CD4-positive, alpha-beta memory T cell (primary cell): ENCODE measurements around the gene SKP1. TPM values are rescaled to one million over a fixed set of nuclear protein-coding genes. Genes with fewer than 3 reads are reported as not detected.

Source experiments
- CTCF ChIA-PET: fragments of 350-600 bp; sonication (Branson Sonifier 250); formaldehyde crosslinking; loops from one replicate; lab custom pipeline; 2021; ENCODE audit warnings: inconsistent platforms; ENCODE audit not compliant: partially characterized antibody; lab: Charles Lee
- POLR2A ChIA-PET: fragments of 350-600 bp; sonication (Branson Sonifier 250); formaldehyde crosslinking; loops from one replicate; lab custom pipeline; 2021; ENCODE audit not compliant: partially characterized antibody; lab: Charles Lee
- DNase-seq, 5 donors: peaks; one replicate each; pipeline versions ENCODE4 v3.0.0 to v3.0.0-alpha.2; 2020 to 2022; ENCODE audit warnings: mixed read lengths in 1 of 5
- H3K27ac ChIP-seq: one replicate; pipeline ENCODE4 v1.7.0; 2013; ENCODE audit warnings: low read depth, low read length
- H3K27me3 ChIP-seq: 2 replicates; pipeline ENCODE4 v1.7.0; 2013; ENCODE audit warnings: mild to moderate bottlenecking, low read length, moderate library complexity; ENCODE audit not compliant: insufficient read depth
- H3K36me3 ChIP-seq: 2 replicates; pipeline ENCODE4 v1.7.0; 2013; ENCODE audit warnings: mild to moderate bottlenecking, low read length, moderate library complexity; ENCODE audit not compliant: insufficient read depth
- H3K4me1 ChIP-seq: 2 replicates; pipeline ENCODE4 v1.7.0; 2013; ENCODE audit warnings: mild to moderate bottlenecking, low read length, moderate library complexity; ENCODE audit not compliant: insufficient read depth
- H3K4me3 ChIP-seq, 2 donors: one replicate each; pipeline ENCODE4 v1.7.0; 2013; ENCODE audit warnings: low read length in 2 of 2, mild to moderate bottlenecking in 1 of 2
- H3K9me3 ChIP-seq, 2 donors: one replicate each; pipeline ENCODE4 v1.7.0; 2013; ENCODE audit warnings: low read length in 2 of 2, control low read depth in 1 of 2; ENCODE audit not compliant: control insufficient read depth in 1 of 2
- H3K27ac Mint-ChIP-seq, 7 donors: one replicate each; pipeline ENCODE4 v1.8.0; 2020 to 2021; ENCODE audit warnings: mixed read lengths in 7 of 7, mild to moderate bottlenecking in 6 of 7, inconsistent platforms in 3 of 7, moderate library complexity in 3 of 7
- H3K27me3 Mint-ChIP-seq, 2 donors: one replicate each; pipeline ENCODE4 v1.8.0; 2020 to 2021; ENCODE audit warnings: mixed read lengths in 2 of 2
- H3K36me3 Mint-ChIP-seq, 2 donors: one replicate each; pipeline ENCODE4 v1.8.0; 2020 to 2021; ENCODE audit warnings: mixed read lengths in 2 of 2, inconsistent platforms in 1 of 2, mild to moderate bottlenecking in 1 of 2
- H3K4me1 Mint-ChIP-seq, 4 donors: one replicate each; pipeline ENCODE4 v1.8.0; 2020 to 2021; ENCODE audit warnings: mixed read lengths in 4 of 4, mild to moderate bottlenecking in 1 of 4
- H3K4me3 Mint-ChIP-seq, 8 donors: one replicate each; pipeline ENCODE4 v1.8.0; 2020 to 2021; ENCODE audit warnings: mixed read lengths in 8 of 8, mild to moderate bottlenecking in 7 of 8, moderate library complexity in 6 of 8, inconsistent platforms in 3 of 8
- H3K9me3 Mint-ChIP-seq, 8 donors: one replicate each; pipeline ENCODE4 v1.8.0; 2020 to 2021; ENCODE audit warnings: mixed read lengths in 8 of 8, mild to moderate bottlenecking in 5 of 8, inconsistent platforms in 3 of 8, moderate library complexity in 1 of 8
- intact Hi-C: fragments of 100-400 bp; cut with micrococcal nuclease; formaldehyde crosslinking; loops from one replicate; pipeline ENCODE4 v1.15.1; 2023
- polyA plus RNA-seq, 2 donors: library from polyadenylated mRNA; unstranded; fragments of 300-500 nt; fragmentation: Illumina TruSeq; gene quantifications; one replicate each; pipeline ENCODE4 v1.2.3, GENCODE V29; 2021
- total RNA-seq, 2 experiments: library from RNA; stranded (reverse); gene quantifications; one replicate each; pipeline ENCODE4 v1.2.3, GENCODE V29; 2021

The SKP1 gene
- total and polyA plus RNA-seq, 4 experiments from 2014 or later, result 234 to 1,639 (median 661) TPM

GRCh38 chr5:134145041-134145757, 31.6 kb downstream of the SKP1 start:
- peaks cover 0 to 4% (median 0%) of the 10 kb centered on the region in 8 donors for H3K9me3 Mint-ChIP-seq
- Histone ChIP-seq H3K27ac (no peak overlapping the region), H3K4me1 (peaks cover 24% of the 10 kb centered on the region), H3K27me3 (no peaks in the 10 kb centered on the region), H3K4me3 (no peak overlapping the region), H3K9me3 (no peaks in the 10 kb centered on the region), H3K36me3 (peaks cover 82% of the 10 kb centered on the region)
- peaks cover 52 to 89% of the 10 kb centered on the region in 2 donors for H3K36me3 Mint-ChIP-seq
- ChIA-PET POLR2A (interaction anchor here (0.6 to 23.7 kb wide), 8 partner anchors 14 to 113 kb away, joined by 3 to 313 read pairs (median 3); partner anchors contain the start of gene SKP1), CTCF (interaction anchor here (0.8 to 25.4 kb wide), 7 partner anchors 9 to 144 kb away, joined by 4 to 603 read pairs (median 5); no protein-coding TSS in a partner anchor)
- H3K27me3 Mint-ChIP-seq, result no peaks in the 10 kb centered on the region
- H3K4me1 Mint-ChIP-seq, result peaks cover 21 to 70% (median 43%) of the 10 kb centered on the region in 4 donors
- peak overlapping the region; percentile 72 to 98 (median 89) for H3K27ac Mint-ChIP-seq
- H3K4me3 Mint-ChIP-seq, result peak overlapping the region in 2 of 8 donors; percentile 22 to 54
- intact Hi-C loops, result loop anchor here (1.0 kb wide), 3 partner anchors 13 to 106 kb away; no protein-coding TSS in a partner anchor
- DNase-seq, result no peak

- Mint-ChIP-seq H3K9me3 (peaks cover 0 to 4% (median 0%) of the 10 kb centered on the region in 8 donors), H3K27me3 (no peaks in the 10 kb centered on the region), H3K4me3 (peak overlapping the region in 2 of 8 donors; percentile 22 to 54), H3K4me1 (peaks cover 19 to 72% (median 43%) of the 10 kb centered on the region in 4 donors), H3K36me3 (peaks cover 53 to 91% of the 10 kb centered on the region in 2 donors), H3K27ac (peak overlapping the region; percentile 32 to 98 (median 82))
- DNase-seq, result no peak
- Histone ChIP-seq H3K9me3 (no peaks in the 10 kb centered on the region), H3K27me3 (no peaks in the 10 kb centered on the region), H3K4me3 (no peak overlapping the region), H3K36me3 (peaks cover 82% of the 10 kb centered on the region), H3K27ac (no peak overlapping the region), H3K4me1 (peaks cover 24% of the 10 kb centered on the region)
- ChIA-PET POLR2A (interaction anchor here (0.6 to 23.7 kb wide), 7 partner anchors 21 to 139 kb away, joined by 3 to 313 read pairs (median 5); partner anchors contain the start of genes SKP1 and VDAC1), CTCF (interaction anchor here (1.5 to 25.4 kb wide), 4 partner anchors 8 to 107 kb away, joined by 4 to 603 read pairs (median 4); no protein-coding TSS in a partner anchor)
- intact Hi-C loops, result no loop called here
These were observed 32.5 kb downstream of the SKP1 start for GRCh38 chr5:134143944-134144941.

- no peak for DNase-seq
- Histone ChIP-seq H3K4me1 (peaks cover 31% of the 10 kb centered on the region), H3K27ac (no peak overlapping the region), H3K36me3 (peaks cover 87% of the 10 kb centered on the region), H3K9me3 (no peaks in the 10 kb centered on the region), H3K27me3 (no peaks in the 10 kb centered on the region), H3K4me3 (no peak overlapping the region)
- Mint-ChIP-seq H3K4me3 (no peak overlapping the region), H3K9me3 (peaks cover 0 to 4% (median 0%) of the 10 kb centered on the region in 8 donors), H3K4me1 (peaks cover 17 to 72% (median 46%) of the 10 kb centered on the region in 4 donors), H3K36me3 (peaks cover 58 to 94% of the 10 kb centered on the region in 2 donors), H3K27me3 (no peaks in the 10 kb centered on the region), H3K27ac (peak overlapping the region in 5 of 7 donors; percentile 13 to 98 (median 41))
- intact Hi-C loops, result no loop called here
- CTCF ChIA-PET, result interaction anchor here (1.5 to 25.4 kb wide), 3 partner anchors 10 to 106 kb away, joined by 4 to 603 read pairs (median 9); no protein-coding TSS in a partner anchor
- POLR2A ChIA-PET, result interaction anchor here (0.6 to 23.7 kb wide), 4 partner anchors 22 to 138 kb away, joined by 3 to 313 read pairs (median 24); partner anchors contain the start of gene VDAC1
These were observed 33.3 kb downstream of the SKP1 start for GRCh38 chr5:134143431-134143830.

GRCh38 chr5:134142806-134143205, 33.9 kb downstream of the SKP1 start:
- Mint-ChIP-seq H3K36me3 (peaks cover 58 to 94% of the 10 kb centered on the region in 2 donors), H3K4me3 (no peak overlapping the region), H3K4me1 (peaks cover 14 to 74% (median 51%) of the 10 kb centered on the region in 4 donors), H3K27ac (peak overlapping the region in 6 of 7 donors; percentile 12 to 98 (median 35)), H3K27me3 (no peaks in the 10 kb centered on the region), H3K9me3 (peaks cover 0 to 4% (median 0%) of the 10 kb centered on the region in 8 donors)
- Histone ChIP-seq H3K9me3 (no peaks in the 10 kb centered on the region), H3K36me3 (peaks cover 93% of the 10 kb centered on the region), H3K27me3 (no peaks in the 10 kb centered on the region), H3K4me1 (peaks cover 38% of the 10 kb centered on the region), H3K4me3 (no peak overlapping the region), H3K27ac (no peak overlapping the region)
- no peak for DNase-seq
- ChIA-PET CTCF (interaction anchor here (0.7 to 25.4 kb wide), 4 partner anchors 8 to 105 kb away, joined by 3 to 603 read pairs (median 6); no protein-coding TSS in a partner anchor), POLR2A (interaction anchor here (2.4 to 23.7 kb wide), 3 partner anchors 70 to 138 kb away, joined by 6 to 313 read pairs (median 41); partner anchors contain the start of gene VDAC1)
- intact Hi-C loops, result no loop called here

DNA sequence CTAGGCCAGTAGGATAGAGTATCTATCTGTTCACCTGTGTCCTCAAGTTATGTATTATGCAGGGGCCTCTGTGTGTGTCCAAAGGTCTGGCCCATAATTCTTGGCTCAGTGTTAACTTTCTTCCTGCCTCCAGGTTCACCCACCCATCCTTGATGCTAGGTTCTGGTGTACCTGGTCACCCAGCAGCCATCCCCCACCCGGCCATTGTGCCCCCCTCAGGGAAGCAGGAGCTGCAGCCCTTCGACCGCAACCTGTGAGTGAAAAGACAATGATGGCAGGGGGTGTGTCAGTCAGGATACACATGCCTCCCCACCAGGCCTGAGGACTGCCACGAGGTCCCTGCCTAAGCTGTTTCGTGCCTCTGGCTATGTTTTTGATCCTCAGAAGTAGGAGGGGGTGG, 34.7 kb downstream of the SKP1 start:
- no peak for DNase-seq
- Histone ChIP-seq H3K27me3 (no peaks in the 10 kb centered on the region), H3K27ac (no peak overlapping the region), H3K4me1 (peaks cover 45% of the 10 kb centered on the region), H3K9me3 (no peaks in the 10 kb centered on the region), H3K4me3 (no peak overlapping the region), H3K36me3 (peaks cover 96% of the 10 kb centered on the region)
- Mint-ChIP-seq H3K36me3 (peaks cover 62 to 99% of the 10 kb centered on the region in 2 donors), H3K4me1 (peaks cover 14 to 82% (median 56%) of the 10 kb centered on the region in 4 donors), H3K27me3 (no peaks in the 10 kb centered on the region), H3K4me3 (peak overlapping the region in 1 of 8 donors; percentile 59), H3K9me3 (peaks cover 0 to 4% (median 0%) of the 10 kb centered on the region in 8 donors), H3K27ac (peak overlapping the region; percentile 64 to 98 (median 86))
- intact Hi-C loops, result no loop called here
- POLR2A ChIA-PET, result interaction anchor here (2.4 to 23.7 kb wide), 3 partner anchors 69 to 137 kb away, joined by 6 to 313 read pairs (median 41); partner anchors contain the start of gene VDAC1
- CTCF ChIA-PET, result interaction anchor here (0.6 to 25.4 kb wide), 6 partner anchors 9 to 116 kb away, joined by 3 to 603 read pairs (median 6); no protein-coding TSS in a partner anchor
